Measurements from ENCODE around the gene SUPT3H. TPM values are rescaled to one million over a fixed set of nuclear protein-coding genes. Genes with fewer than 3 reads are reported as not detected.

The SUPT3H gene
- total RNA-seq, 4 donors from 2014 or later = 0.80 to 12.7 (median 3.0) TPM

- H3K4me1 ChIP-seq = no peaks in the 10 kb centered on the region
- H3K36me3 ChIP-seq = no peaks in the 10 kb centered on the region
- H3K27me3 ChIP-seq = no peaks in the 10 kb centered on the region
- no peak for DNase-seq
- H3K9me3 ChIP-seq = no peaks in the 10 kb centered on the region
- TF ChIP-seq POLR2AphosphoS5 (IDR thresholded peaks at IDR 0.05) (no peak), EP300 (IDR thresholded peaks at IDR 0.05; ENCODE audit: low read depth) (no peak), POLR2A (IDR thresholded peaks at IDR 0.05) (no peak), CTCF (IDR thresholded peaks at IDR 0.05) (no peak)
- no peak overlapping the region for H3K4me3 ChIP-seq
- H3K27ac ChIP-seq = no peak overlapping the region
- intact Hi-C loops (cut with DNase I; ENCODE audit: low total_unique reads) = no loop called here
- in situ Hi-C loops (cut with MboI; ENCODE audit: low pct_ligation_motif_present in 1 of 4, low pct_unique_long_range_greater_than_20kb in 1 of 4, low sequenced_read_pairs in 3 of 4) = no loop called here
- WGBS, 2 donors (ENCODE audit: low coverage in 1 of 2) = 47 to 67% methylated on average over 1 to 2 of the region's 2 CpGs
These were observed 373.8 kb downstream of the SUPT3H start for GRCh38 chr6:45003961-45004360.

- H3K4me1 ChIP-seq = no peaks in the 10 kb centered on the region
- H3K36me3 ChIP-seq = no peaks in the 10 kb centered on the region
- DNase-seq = no peak
- no peak for TF ChIP-seq EP300 (IDR thresholded peaks at IDR 0.05; ENCODE audit: low read depth)
- TF ChIP-seq POLR2A (IDR thresholded peaks at IDR 0.05) = no peak
- TF ChIP-seq CTCF (IDR thresholded peaks at IDR 0.05) = no peak
- no peak for TF ChIP-seq POLR2AphosphoS5 (IDR thresholded peaks at IDR 0.05)
- in situ Hi-C loops (cut with MboI; ENCODE audit: low pct_ligation_motif_present in 1 of 4, low pct_unique_long_range_greater_than_20kb in 1 of 4, low sequenced_read_pairs in 3 of 4) (no loop called here), intact Hi-C loops (cut with DNase I; ENCODE audit: low total_unique reads) (no loop called here)
- H3K27ac ChIP-seq = no peak overlapping the region
- H3K9me3 ChIP-seq = no peaks in the 10 kb centered on the region
- WGBS, 2 donors (ENCODE audit: low coverage in 1 of 2) = 76 to 78% methylated on average over 4 of the region's 4 CpGs
- no peak overlapping the region for H3K4me3 ChIP-seq
- no peaks in the 10 kb centered on the region for H3K27me3 ChIP-seq
These were observed 374.3 kb downstream of the SUPT3H start for GRCh38 chr6:45003387-45003786.

GRCh38 chr6:45002390-45003105 lies 375.2 kb downstream of the SUPT3H start:
- H3K9me3 ChIP-seq = no peaks in the 10 kb centered on the region
- no peaks in the 10 kb centered on the region for H3K4me1 ChIP-seq
- H3K36me3 ChIP-seq = no peaks in the 10 kb centered on the region
- no peak overlapping the region for H3K27ac ChIP-seq
- intact Hi-C loops (cut with DNase I; ENCODE audit: low total_unique reads) (no loop called here), in situ Hi-C loops (cut with MboI; ENCODE audit: low pct_ligation_motif_present in 1 of 4, low pct_unique_long_range_greater_than_20kb in 1 of 4, low sequenced_read_pairs in 3 of 4) (no loop called here)
- no peaks in the 10 kb centered on the region for H3K27me3 ChIP-seq
- TF ChIP-seq POLR2A (IDR thresholded peaks at IDR 0.05) = no peak
- TF ChIP-seq EP300 (IDR thresholded peaks at IDR 0.05; ENCODE audit: low read depth) = no peak
- no peak for TF ChIP-seq POLR2AphosphoS5 (IDR thresholded peaks at IDR 0.05)
- TF ChIP-seq CTCF (IDR thresholded peaks at IDR 0.05) = no peak
- H3K4me3 ChIP-seq = no peak overlapping the region
- no peak for DNase-seq

GRCh38 chr6:45001663-45002062 lies 376.1 kb downstream of the SUPT3H start:
- 57 to 64% methylated on average over 1 of the region's 1 CpG for WGBS, 2 donors (ENCODE audit: low coverage in 1 of 2)
- intact Hi-C loops (cut with DNase I; ENCODE audit: low total_unique reads) (no loop called here), in situ Hi-C loops (cut with MboI; ENCODE audit: low pct_ligation_motif_present in 1 of 4, low pct_unique_long_range_greater_than_20kb in 1 of 4, low sequenced_read_pairs in 3 of 4) (no loop called here)
- Histone ChIP-seq H3K27me3 (no peaks in the 10 kb centered on the region), H3K9me3 (no peaks in the 10 kb centered on the region), H3K36me3 (no peaks in the 10 kb centered on the region), H3K27ac (no peak overlapping the region), H3K4me3 (no peak overlapping the region), H3K4me1 (no peaks in the 10 kb centered on the region)
- TF ChIP-seq POLR2A (IDR thresholded peaks at IDR 0.05) (no peak), EP300 (IDR thresholded peaks at IDR 0.05; ENCODE audit: low read depth) (no peak), POLR2AphosphoS5 (IDR thresholded peaks at IDR 0.05) (no peak), CTCF (IDR thresholded peaks at IDR 0.05) (no peak)
- no peak for DNase-seq

All from transverse colon (tissue), 4 donors.